Measurements from ENCODE around the gene KY. TPM values are rescaled to one million over a fixed set of nuclear protein-coding genes. Genes with fewer than 3 reads are reported as not detected.

Gene KY
- total RNA-seq, 1 donor from 2014 or later, result 0.24 TPM

DNA sequence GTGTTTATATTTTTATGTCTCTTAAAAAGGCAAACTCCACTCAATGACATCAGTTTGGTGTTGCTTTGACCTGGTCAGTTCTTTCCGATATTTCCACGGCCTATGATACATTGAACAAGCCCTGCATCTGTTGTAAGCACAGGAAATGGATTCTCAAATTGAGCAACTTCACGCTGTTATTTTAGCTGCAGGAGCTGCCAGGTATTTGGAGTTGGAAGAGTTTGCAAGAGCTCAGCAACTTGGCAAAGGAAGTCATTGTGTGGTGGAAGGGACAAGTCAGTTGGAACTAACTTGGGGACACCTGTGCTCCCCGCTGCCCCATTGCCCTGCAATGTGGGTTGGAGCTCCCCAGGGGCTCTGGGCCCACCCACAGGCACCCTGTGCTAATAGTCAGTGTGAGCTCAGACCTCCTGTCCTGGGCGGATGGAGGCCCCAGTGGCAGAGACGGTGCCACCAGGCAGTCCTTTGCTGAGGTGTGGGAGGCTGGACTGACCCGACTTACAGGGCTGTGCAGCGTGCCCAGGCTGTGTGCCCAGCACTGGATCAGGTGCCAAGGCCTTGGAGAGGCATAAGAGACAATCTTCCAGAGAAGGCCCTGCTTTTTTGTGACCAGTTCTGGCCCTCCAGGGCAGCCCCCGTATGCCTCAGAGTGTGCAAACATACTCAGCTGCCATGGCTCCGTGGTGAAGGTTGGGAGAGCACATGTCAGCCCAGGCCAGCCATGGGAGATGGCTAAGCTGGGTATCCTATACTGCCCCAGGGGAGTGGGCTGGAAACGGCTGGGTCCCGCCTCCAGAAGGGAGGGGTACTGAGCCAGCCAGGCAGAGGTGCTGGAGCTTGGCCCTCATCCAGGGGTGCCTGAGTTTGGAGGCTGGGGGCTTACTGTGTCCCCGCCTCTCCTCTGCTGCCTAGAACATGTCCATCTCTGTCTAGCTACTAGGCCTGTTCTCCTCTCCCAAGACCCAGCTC is 43.5 kb downstream of the KY start:
- Histone ChIP-seq H3K4me3 (no peak overlapping the region), H3K4me1 (no peaks in the 10 kb centered on the region), H3K27ac (no peak overlapping the region), H3K36me3 (no peaks in the 10 kb centered on the region), H3K27me3 (ENCODE audit: low read depth) (no peaks in the 10 kb centered on the region), H3K9me3 (no peaks in the 10 kb centered on the region)
- no peak for DNase-seq
- intact Hi-C loops (cut with DNase I), result no loop called here
- ATAC-seq, result no peak
- TF ChIP-seq, protein P1, sequence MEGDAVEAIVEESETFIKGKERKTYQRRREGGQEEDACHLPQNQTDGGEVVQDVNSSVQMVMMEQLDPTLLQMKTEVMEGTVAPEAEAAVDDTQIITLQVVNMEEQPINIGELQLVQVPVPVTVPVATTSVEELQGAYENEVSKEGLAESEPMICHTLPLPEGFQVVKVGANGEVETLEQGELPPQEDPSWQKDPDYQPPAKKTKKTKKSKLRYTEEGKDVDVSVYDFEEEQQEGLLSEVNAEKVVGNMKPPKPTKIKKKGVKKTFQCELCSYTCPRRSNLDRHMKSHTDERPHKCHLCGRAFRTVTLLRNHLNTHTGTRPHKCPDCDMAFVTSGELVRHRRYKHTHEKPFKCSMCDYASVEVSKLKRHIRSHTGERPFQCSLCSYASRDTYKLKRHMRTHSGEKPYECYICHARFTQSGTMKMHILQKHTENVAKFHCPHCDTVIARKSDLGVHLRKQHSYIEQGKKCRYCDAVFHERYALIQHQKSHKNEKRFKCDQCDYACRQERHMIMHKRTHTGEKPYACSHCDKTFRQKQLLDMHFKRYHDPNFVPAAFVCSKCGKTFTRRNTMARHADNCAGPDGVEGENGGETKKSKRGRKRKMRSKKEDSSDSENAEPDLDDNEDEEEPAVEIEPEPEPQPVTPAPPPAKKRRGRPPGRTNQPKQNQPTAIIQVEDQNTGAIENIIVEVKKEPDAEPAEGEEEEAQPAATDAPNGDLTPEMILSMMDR (IDR thresholded peaks at IDR 0.05), result no peak

GRCh38 chr3:134606033-134607025 is 44.5 kb downstream of the KY start:
- Histone ChIP-seq H3K36me3 (no peaks in the 10 kb centered on the region), H3K4me3 (no peak overlapping the region), H3K27me3 (ENCODE audit: low read depth) (no peaks in the 10 kb centered on the region), H3K27ac (no peak overlapping the region), H3K9me3 (no peaks in the 10 kb centered on the region), H3K4me1 (no peaks in the 10 kb centered on the region)
- intact Hi-C loops (cut with DNase I), result no loop called here
- no peak for ATAC-seq
- TF ChIP-seq, protein P1 (IDR thresholded peaks at IDR 0.05), result no peak
- DNase-seq, result no peak

DNA sequence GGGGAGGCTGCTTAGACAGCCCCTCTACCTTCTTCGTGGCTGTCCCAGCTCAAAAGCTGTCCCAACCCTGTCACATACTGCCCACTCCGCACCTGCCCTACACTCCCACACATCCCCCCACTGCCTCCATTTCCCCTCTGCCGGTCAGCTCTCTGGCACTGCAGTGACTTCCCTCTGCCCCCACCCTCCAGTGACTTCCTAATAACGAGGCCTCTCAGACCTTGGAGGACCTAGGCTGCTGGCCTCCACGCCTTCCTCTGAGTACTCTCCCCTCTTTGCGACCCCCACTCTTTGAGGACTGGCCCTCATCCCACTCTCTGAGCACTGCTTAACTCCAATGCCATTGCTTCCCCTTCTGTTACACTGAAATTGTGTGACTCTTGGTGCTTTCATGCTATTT is 45.3 kb downstream of the KY start:
- no peaks in the 10 kb centered on the region for H3K4me1 ChIP-seq
- intact Hi-C loops (cut with DNase I), result no loop called here
- ATAC-seq, result no peak
- DNase-seq, result no peak
- no peaks in the 10 kb centered on the region for H3K36me3 ChIP-seq
- TF ChIP-seq, protein P1 (IDR thresholded peaks at IDR 0.05), result no peak
- no peak overlapping the region for H3K4me3 ChIP-seq
- no peaks in the 10 kb centered on the region for H3K9me3 ChIP-seq
- no peaks in the 10 kb centered on the region for H3K27me3 ChIP-seq (ENCODE audit: low read depth)
- H3K27ac ChIP-seq, result no peak overlapping the region

- H3K36me3 ChIP-seq, result no peaks in the 10 kb centered on the region
- no peaks in the 10 kb centered on the region for H3K4me1 ChIP-seq
- H3K27me3 ChIP-seq (ENCODE audit: low read depth), result no peaks in the 10 kb centered on the region
- DNase-seq (no peak), ATAC-seq (no peak)
- no peak overlapping the region for H3K27ac ChIP-seq
- TF ChIP-seq, protein P1 (IDR thresholded peaks at IDR 0.05), result no peak
- no peaks in the 10 kb centered on the region for H3K9me3 ChIP-seq
- intact Hi-C loops (cut with DNase I), result no loop called here
- no peak overlapping the region for H3K4me3 ChIP-seq
Measured at GRCh38 chr3:134603956-134604355, 46.9 kb downstream of the KY start.

DNA sequence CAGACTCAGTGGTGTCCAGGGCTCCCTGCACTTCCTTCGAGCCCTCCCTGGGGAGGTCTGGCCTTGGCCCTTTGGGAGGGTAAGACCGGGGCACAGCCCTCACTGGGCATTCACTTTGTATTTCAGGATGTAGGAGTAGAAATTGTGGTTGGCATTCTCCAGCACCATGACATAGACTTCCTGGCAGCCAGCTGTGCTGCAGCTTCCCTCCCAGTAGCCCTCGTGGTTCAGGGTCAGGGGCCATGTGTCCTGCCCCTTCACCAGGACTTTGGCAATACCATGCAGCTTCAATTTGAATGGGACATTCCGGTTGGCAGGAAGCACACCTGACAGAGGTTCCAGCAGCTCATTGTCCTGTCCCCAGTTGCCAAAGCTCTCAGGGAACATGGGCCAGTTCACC is 47.3 kb downstream of the KY start:
- Histone ChIP-seq H3K27ac (no peak overlapping the region), H3K4me1 (no peaks in the 10 kb centered on the region), H3K9me3 (no peaks in the 10 kb centered on the region), H3K4me3 (no peak overlapping the region), H3K27me3 (ENCODE audit: low read depth) (no peaks in the 10 kb centered on the region), H3K36me3 (no peaks in the 10 kb centered on the region)
- intact Hi-C loops (cut with DNase I), result no loop called here
- DNase-seq (no peak), ATAC-seq (no peak)
- TF ChIP-seq, protein P1 (IDR thresholded peaks at IDR 0.05), result no peak

Data from lower lobe of right lung (tissue), 2 donors.